Naive thymus-derived CD8-positive, alpha-beta T cell (primary cell): ENCODE results near the gene ZNF804B. TPM values are rescaled to one million over a fixed set of nuclear protein-coding genes. Genes with fewer than 3 reads are reported as not detected.

ENCODE experiments used
- ATAC-seq, 2 donors: fragments of 150-1000 bp; cut with Tn5 transposase in 1 of 2; sonication (Bioruptor Pico), chemical (Tn5 transposase) in 1 of 2; 1 replicate in 1 of 2; 2 replicates in 1 of 2; pipeline ENCODE4 v1.10.0; 2021; ENCODE audit warnings: mild to moderate bottlenecking in 2 of 2, moderate library complexity in 2 of 2
- POLR2A ChIA-PET: fragments of 350-600 bp; sonication (Branson Sonifier 250); formaldehyde crosslinking; loops from one replicate; lab custom pipeline; 2021; ENCODE audit warnings: antibody characterized with exemption; lab: Charles Lee
- DNase-seq, 10 donors: peaks; one replicate each; pipeline versions ENCODE4 v3.0.0 to v3.0.0-alpha.2; 2020 to 2022
- H3K27ac Mint-ChIP-seq, 10 donors: one replicate each; pipeline ENCODE4 v1.8.0; 2020 to 2022; ENCODE audit warnings: mild to moderate bottlenecking in 10 of 10, mixed read lengths in 10 of 10, moderate library complexity in 4 of 10, inconsistent platforms in 1 of 10
- H3K27me3 Mint-ChIP-seq, 5 donors: one replicate each; pipeline ENCODE4 v1.8.0; 2021 to 2022; ENCODE audit warnings: mixed read lengths in 5 of 5
- H3K36me3 Mint-ChIP-seq, 3 donors: one replicate each; pipeline ENCODE4 v1.8.0; 2020 to 2022; ENCODE audit warnings: mixed read lengths in 3 of 3, mild to moderate bottlenecking in 2 of 3, inconsistent platforms in 1 of 3
- H3K4me1 Mint-ChIP-seq, 4 donors: one replicate each; pipeline ENCODE4 v1.8.0; 2021 to 2022; ENCODE audit warnings: mixed read lengths in 4 of 4
- H3K4me3 Mint-ChIP-seq, 10 donors: one replicate each; pipeline ENCODE4 v1.8.0; 2020 to 2022; ENCODE audit warnings: mild to moderate bottlenecking in 10 of 10, mixed read lengths in 10 of 10, moderate library complexity in 6 of 10, inconsistent platforms in 1 of 10
- H3K9me3 Mint-ChIP-seq, 9 donors: one replicate each; pipeline ENCODE4 v1.8.0; 2020 to 2022; ENCODE audit warnings: mixed read lengths in 9 of 9, mild to moderate bottlenecking in 3 of 9, inconsistent platforms in 1 of 9, moderate library complexity in 1 of 9
- polyA plus RNA-seq, 3 donors: library from polyadenylated mRNA; unstranded; fragments of 300-500 nt; fragmentation: Illumina TruSeq; gene quantifications; one replicate each; pipeline ENCODE4 v1.2.3, GENCODE V29; 2021
- total RNA-seq, 8 experiments: library from RNA in 2 of 8; stranded (reverse) in 2 of 8; gene quantifications; one replicate each; pipeline ENCODE4 v1.2.3 and lab custom pipeline; 2021 to 2026

Gene ZNF804B
- total and polyA plus RNA-seq, 5 experiments from 2014 or later, result not detected

DNA sequence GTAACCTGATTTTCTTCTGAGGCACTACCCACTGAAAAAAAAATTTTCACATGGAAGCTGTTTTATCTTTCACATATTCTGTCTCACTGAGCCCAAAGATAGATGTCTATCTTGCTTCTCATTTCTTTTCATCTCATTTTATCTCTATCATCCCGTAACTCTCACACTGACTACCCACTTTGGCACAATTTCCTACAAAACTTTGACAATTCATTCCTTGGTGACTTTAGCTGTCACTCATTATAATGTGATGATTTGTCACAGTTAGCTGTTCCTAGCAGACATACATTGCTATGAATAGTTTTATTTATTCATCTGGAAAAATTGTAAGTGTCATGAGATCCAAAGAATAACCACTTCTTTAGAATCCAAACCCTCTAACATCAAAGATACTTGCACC lies 625.9 kb downstream of the ZNF804B start:
- POLR2A ChIA-PET, result no interaction called here
- DNase-seq (no peak), ATAC-seq (no peak)
- no peak overlapping the region for H3K4me3 Mint-ChIP-seq
- H3K36me3 Mint-ChIP-seq, result no peaks in the 10 kb centered on the region
- no peaks in the 10 kb centered on the region for H3K27me3 Mint-ChIP-seq
- H3K27ac Mint-ChIP-seq, result no peak overlapping the region
- peaks cover 0 to 5% (median 2%) of the 10 kb centered on the region in 9 donors for H3K9me3 Mint-ChIP-seq
- H3K4me1 Mint-ChIP-seq, result peaks cover 0 to 3% (median 0%) of the 10 kb centered on the region in 4 donors

Other genes with a start within 250 kb of the ZNF804B start
- not detected for gene TEX47, start 36.0 kb downstream of the ZNF804B start, total RNA-seq
- not detected for gene TEX47, start 36.0 kb downstream of the ZNF804B start, polyA plus RNA-seq